BJ (cell line): ENCODE results near the gene TMC6. TPM values are rescaled to one million over a fixed set of nuclear protein-coding genes. Genes with fewer than 3 reads are reported as not detected.
A peak's percentile ranks its signal among the peaks of the same experiment; 100 is the strongest.

Source experiments
- CTCF ChIA-PET: fragments of 350-600 bp; formaldehyde crosslinking; extraction: SDS; loops from one replicate; lab custom pipeline; 2021; ENCODE audit warnings: antibody characterized with exemption, inconsistent platforms; lab: Yijun Ruan, JAX
- POLR2A ChIA-PET: fragments of 300-600 bp; sonication (Branson Sonifier 250); formaldehyde crosslinking; extraction: SDS; loops from one replicate; lab custom pipeline; 2021; ENCODE audit warnings: antibody characterized with exemption; lab: Charles Lee
- DNase-seq: peaks from one replicate; pipeline ENCODE4 v3.0.0-alpha.2; 2011; ENCODE audit warnings: low read depth
- H3K27me3 ChIP-seq: 2 replicates; pipeline ENCODE4 v1.6.0; 2011; ENCODE audit warnings: low read length; ENCODE audit not compliant: control insufficient read depth, insufficient read depth
- H3K36me3 ChIP-seq: 2 replicates; pipeline ENCODE4 v1.5.1; 2011; ENCODE audit warnings: low read length; ENCODE audit not compliant: control insufficient read depth, insufficient read depth
- H3K4me3 ChIP-seq: 2 replicates; pipeline ENCODE4 v1.5.1; 2011; ENCODE audit warnings: low read depth, mild to moderate bottlenecking, control low read depth, low read length
- polyA minus RNA-seq: library from RNA; depleted of rRNA, polyadenylated mRNA; stranded (reverse); fragments of >200 nt; gene quantifications from 2 replicates; pipeline ENCODE4 v1.2.3, GENCODE V29; 2011; rRNA and poly(A)+ RNA removed
- polyA plus RNA-seq: library from polyadenylated mRNA; depleted of rRNA; stranded (reverse); fragments of >200 nt; gene quantifications from 2 replicates; pipeline ENCODE4 v1.2.3, GENCODE V29; 2011; rRNA removed
- TF ChIP-seq, protein P1 (sequence below): IDR thresholded peaks from 2 replicates; pipeline ENCODE4 v1.5.1; 2011; ENCODE audit warnings: low read depth, mild to moderate bottlenecking, control low read depth, inconsistent platforms, low read length, moderate library complexity; ENCODE audit not compliant: insufficient read depth

Gene TMC6
- polyA plus RNA-seq: 0.17 and 0.26 TPM in 2 replicates
- 0.62 TPM in 1 of 2 replicates, not detected in the other for polyA minus RNA-seq

DNA sequence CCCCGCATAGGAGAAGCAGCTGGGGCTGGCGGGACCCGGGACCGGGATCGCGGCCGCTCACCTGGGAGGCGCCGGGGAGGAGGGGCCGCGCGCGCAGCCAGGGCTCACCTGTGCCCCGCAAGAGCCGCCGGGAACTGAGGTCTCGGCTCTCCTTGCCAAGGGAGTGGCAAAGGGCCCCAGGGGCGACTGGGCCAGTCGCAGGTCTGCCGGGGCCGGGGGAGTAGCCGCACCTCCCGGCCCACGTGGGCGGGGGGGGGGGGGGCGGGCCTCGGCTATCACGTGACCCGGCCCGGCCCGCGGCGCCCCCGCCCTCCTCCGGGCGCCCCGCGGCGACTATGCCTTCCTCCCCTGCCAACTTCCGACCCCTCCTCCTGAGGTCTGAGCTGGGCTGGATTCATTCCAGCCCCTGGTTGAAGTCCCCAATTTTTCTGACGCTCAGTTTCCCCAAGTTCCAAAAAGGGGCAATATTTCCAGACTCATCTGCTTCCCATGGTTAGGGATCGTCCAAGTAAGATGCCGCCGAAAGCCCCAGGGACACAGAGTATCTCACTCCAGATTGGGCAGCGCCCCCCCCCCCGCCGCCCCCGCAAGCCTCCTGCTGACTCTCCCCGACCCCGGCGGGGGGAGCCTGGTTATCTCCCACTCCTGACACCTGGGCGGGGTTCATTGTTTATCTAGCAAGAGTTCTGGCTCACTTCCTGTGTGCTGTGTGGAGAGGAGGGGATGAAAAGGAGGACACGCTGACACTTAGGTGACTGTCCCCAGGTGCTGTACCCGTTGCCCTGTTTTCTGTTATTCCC, at the start of gene TMC6:
Gene TMC6 (minus strand): TSS at position 205 of the 800 bp plus-strand sequence. CDS start 1,923 bp downstream, outside the sequence.
- CTCF ChIA-PET: interaction anchor here (0.7 to 1.5 kb wide), 3 partner anchors 15 to 123 kb away, joined by 3 read pairs; no protein-coding TSS in a partner anchor
- Histone ChIP-seq H3K27me3 (peaks cover 16% of the 10 kb centered on the region), H3K4me3 (peak within 1 kb of the TSS; percentile 42), H3K36me3 (no peaks in the 10 kb centered on the region)
- no peak for DNase-seq
- TF ChIP-seq, protein P1, sequence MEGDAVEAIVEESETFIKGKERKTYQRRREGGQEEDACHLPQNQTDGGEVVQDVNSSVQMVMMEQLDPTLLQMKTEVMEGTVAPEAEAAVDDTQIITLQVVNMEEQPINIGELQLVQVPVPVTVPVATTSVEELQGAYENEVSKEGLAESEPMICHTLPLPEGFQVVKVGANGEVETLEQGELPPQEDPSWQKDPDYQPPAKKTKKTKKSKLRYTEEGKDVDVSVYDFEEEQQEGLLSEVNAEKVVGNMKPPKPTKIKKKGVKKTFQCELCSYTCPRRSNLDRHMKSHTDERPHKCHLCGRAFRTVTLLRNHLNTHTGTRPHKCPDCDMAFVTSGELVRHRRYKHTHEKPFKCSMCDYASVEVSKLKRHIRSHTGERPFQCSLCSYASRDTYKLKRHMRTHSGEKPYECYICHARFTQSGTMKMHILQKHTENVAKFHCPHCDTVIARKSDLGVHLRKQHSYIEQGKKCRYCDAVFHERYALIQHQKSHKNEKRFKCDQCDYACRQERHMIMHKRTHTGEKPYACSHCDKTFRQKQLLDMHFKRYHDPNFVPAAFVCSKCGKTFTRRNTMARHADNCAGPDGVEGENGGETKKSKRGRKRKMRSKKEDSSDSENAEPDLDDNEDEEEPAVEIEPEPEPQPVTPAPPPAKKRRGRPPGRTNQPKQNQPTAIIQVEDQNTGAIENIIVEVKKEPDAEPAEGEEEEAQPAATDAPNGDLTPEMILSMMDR: no peak
- POLR2A ChIA-PET: interaction anchor here (0.6 kb wide), 1 partner anchor 42 kb away, joined by 9 read pairs; no protein-coding TSS in a partner anchor

DNA sequence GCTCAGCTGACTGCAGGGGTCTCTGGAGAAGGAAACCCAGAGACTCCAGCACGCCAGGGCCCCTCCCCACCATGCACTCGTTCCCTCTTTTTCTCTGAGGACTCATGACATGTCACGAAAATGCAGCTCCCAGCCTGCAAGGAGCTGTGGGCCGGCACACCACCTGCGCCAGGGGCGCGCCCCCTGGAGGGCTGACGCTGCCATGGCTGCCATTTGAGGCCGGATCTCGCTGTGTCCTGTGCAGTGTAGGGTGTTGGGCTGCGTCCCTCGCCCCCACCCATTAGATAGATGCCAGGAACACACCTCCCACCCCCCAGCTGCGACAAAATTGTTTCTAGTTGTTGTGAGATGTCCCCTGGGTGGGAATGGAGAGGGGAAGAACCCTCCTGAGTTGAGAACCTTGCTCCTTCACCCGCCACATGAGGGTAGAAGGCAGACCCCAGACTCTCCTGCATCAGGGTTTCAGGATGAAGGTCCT, 48.0 kb upstream of the TMC6 start:
- no peak for DNase-seq
- ChIA-PET CTCF (interaction anchor here (0.6 to 4.4 kb wide), 16 partner anchors 9 to 161 kb away, joined by 3 to 38 read pairs (median 4); partner anchors contain the start of gene TK1), POLR2A (no interaction called here)
- Histone ChIP-seq H3K36me3 (peaks cover 5% of the 10 kb centered on the region; the same call in 1 of the 2 replicates), H3K4me3 (no peak overlapping the region), H3K27me3 (no peaks in the 10 kb centered on the region)
- TF ChIP-seq, protein P1: peak; percentile 93

DNA sequence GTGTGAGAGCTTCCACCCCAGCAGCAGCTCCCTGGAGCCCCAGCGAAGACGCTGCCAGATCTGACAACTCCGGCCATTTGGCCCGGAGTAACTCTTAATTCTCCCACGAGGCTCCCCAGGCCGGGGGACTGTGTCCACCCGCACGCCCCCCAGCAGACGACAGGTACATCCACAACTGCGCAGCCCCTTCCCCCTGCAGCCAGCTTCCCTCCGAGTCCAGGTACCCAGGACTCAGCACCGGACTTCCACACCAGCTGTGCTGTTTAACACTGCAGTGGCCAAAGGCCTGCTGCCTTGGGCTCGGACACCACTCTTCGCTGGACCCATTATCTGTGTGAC, 47.1 kb upstream of the TMC6 start:
- CTCF ChIA-PET: interaction anchor here (1.0 to 4.4 kb wide), 8 partner anchors 10 to 149 kb away, joined by 3 to 38 read pairs (median 6); partner anchors contain the start of gene TK1

GRCh38 chr17:78174870-78175642, 46.5 kb upstream of the TMC6 start:
- ChIA-PET POLR2A (no interaction called here), CTCF (interaction anchor here (1.0 to 4.4 kb wide), 4 partner anchors 10 to 79 kb away, joined by 4 to 38 read pairs (median 20); partner anchors contain the start of gene TK1)
- no peak for DNase-seq
- TF ChIP-seq, protein P1: no peak
- Histone ChIP-seq H3K4me3 (no peak overlapping the region), H3K36me3 (peaks cover 5% of the 10 kb centered on the region; the same call in 1 of the 2 replicates), H3K27me3 (no peaks in the 10 kb centered on the region)

More for the DNA sequence above, 47.1 kb upstream of the TMC6 start:
- TF ChIP-seq, protein P1: no peak
- POLR2A ChIA-PET: no interaction called here
- Histone ChIP-seq H3K4me3 (no peak overlapping the region), H3K27me3 (no peaks in the 10 kb centered on the region), H3K36me3 (peaks cover 5% of the 10 kb centered on the region; the same call in 1 of the 2 replicates)
- no peak for DNase-seq
